ENCODE data around the gene TTLL6.

TTLL6 gene

DNA sequence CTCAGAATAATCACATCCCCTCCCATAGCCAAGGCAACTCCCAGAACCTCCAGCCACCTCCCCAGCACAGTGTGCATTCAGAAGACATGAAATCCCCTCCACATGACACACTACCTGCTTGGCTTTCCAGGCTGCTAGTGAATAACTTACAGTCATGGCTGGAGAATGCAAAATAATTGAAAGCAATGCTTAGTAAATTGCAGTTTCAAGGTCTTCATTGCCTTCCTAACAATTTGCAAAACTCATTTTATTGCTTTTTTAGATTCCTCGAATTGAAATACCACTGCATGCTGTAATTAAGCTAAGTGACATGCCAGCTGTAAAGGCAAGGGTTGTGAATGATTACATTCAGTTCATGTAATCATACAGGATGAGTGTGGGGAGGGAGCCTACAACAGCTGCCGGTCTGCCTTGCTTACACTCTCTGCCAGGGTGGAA lies 59.5 kb downstream of the TTLL6 start:
- DNase-seq, result no peak

DNA sequence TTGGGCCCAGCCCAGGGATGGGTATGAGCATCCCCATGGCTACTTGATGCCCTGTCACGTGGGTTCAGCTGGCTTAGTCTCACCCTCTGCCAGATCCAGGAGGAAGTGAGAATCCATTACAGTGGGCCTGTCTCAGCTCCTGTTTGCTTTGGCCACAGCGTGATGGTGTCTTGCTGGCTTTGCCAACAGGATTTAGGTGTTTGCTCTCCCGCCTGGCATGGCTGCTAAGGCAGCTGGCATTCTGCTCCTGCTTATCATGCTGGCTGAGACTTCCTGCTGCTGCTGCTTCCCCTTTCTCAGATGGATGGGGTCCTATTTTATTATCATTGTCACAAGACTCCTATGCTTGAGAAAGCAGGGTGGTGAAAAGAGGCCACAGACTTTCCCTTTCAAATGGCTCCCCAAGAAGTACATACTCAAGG lies 60.2 kb downstream of the TTLL6 start:
- DNase-seq, result no peak

DNA sequence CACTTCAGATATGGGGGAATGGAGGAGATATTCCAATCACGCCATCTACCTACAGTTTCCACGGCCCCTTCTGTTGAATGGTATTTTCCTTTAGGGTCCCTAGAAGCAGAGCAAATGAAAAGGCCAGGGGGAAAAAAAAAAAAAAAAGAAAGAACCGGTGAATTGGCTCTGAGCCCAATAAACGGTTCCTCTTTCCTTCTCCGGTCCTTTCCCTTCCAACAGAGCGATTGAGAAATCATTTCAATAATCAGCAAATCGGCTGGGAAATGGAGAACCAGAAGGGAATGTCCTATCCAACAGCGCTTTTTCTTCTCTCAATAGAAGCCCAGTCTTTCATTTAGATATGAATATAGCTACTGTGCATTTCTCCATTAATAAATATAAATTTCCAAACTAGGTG lies 61.7 kb downstream of the TTLL6 start:
- DNase-seq, result no peak

DNA sequence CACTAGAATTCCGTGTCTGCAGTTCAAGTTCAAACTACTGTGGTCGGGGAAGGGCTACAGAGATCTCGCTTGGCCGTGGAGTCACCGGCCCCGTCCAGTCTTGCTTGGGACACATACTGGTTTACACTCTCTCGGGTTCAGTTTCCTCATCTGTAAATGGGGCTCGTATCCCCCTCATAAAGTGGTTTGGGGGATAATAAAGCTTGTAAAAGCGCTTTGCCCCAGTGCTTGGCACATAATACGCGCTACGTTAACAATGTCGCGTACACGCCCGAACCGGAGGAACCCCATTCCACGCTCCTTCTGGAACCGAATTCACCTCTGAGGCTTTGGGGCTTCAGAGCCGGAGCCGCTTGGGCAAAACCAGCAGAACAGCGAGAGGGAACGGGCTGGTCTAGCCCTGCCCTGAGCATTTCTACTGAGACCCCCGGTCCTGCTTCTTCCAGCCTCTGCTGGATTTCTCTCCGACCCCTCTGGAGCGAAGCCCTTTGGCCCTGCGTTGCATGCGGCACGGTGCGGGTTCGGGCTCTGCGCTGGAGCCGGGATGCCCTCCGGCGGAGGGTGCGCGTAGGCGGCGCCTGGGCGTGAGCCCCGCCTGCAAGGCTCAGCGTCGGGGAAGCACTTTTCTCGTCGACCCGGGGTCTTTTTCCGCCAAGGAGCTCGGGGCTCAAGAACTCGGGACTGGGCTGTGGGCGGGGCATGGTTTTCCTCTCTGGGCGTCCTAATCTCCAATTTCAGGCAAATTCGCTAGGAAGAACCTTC lies 62.3 kb downstream of the TTLL6 start:
- DNase-seq, result no peak

DNA sequence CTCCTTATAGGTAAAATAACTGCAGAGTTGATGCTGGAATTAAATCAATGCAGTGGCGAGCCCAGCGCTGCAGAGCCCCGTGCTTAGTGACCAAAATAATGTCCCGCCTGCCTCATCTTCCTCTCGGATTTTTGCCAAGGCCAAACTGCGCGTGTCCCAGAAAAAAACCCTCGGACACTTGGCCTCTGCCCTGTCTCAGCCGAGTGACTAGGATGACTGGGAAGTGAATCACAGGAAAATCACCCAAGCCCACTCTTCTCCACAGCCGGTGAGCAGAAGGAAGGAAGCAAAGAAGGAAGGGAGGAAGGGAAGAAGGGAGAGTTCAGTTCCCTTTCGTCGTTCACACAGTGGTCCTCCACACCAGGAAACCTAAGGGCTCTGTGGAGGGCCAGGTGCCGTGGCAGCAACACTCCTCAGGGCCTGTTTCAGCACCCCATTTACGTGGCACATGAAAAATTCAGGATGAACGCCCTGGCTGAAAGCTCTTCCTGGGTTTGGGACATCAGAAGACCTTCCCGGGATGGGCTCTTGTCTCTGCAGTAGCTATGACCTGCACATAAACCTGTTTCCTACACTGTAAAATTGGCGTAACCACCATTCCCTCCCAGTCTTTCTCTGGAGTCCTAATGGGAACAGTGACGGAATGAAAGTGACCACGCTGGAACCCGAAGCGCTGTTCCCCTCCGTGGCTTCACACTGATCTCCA lies 63.1 kb downstream of the TTLL6 start:
- DNase-seq, result no peak

DNA sequence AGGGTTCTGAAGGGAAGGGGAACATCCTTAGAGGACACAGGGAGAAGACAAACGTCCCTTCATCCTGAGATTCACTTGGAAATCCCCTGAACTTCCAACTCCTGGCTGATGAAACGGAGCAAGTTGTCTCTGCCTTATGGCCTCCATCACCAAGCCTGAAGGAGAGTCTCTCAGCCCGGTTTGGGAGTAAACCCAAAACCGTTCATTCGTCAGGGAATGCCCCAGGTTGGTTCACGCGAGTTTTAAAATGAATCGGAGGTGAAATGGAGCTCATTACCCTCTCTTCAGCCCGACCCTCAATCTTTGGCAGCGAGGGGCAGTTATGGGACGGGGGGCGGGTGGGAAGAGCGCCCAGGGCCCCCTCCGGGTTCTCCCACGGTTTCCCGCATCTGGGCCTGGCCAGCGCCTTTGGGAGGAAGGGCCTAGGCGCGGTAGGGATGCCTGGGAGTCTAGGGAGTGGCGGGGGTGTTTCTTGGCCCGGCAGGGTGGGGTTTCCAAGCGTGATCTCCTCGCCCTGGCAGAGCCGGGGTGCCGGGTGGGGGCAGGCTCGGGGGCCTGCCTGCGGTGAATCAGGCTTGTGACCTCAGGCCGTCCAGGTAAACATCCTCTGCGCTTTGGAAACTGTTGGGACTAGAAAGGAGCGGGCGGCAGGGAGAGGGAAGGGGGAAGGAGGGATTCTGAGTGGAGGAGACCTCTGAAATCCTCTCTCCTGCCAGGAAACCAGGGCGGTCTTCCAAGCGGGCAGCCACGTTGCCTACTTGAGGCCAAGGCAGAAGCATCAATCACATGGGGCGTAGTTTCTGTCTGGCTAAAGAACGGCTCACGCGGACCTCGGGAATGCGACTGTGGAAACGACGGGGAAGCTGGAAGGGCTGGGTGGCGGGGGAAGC lies 64.4 kb downstream of the TTLL6 start:
- no peak for DNase-seq

DNA sequence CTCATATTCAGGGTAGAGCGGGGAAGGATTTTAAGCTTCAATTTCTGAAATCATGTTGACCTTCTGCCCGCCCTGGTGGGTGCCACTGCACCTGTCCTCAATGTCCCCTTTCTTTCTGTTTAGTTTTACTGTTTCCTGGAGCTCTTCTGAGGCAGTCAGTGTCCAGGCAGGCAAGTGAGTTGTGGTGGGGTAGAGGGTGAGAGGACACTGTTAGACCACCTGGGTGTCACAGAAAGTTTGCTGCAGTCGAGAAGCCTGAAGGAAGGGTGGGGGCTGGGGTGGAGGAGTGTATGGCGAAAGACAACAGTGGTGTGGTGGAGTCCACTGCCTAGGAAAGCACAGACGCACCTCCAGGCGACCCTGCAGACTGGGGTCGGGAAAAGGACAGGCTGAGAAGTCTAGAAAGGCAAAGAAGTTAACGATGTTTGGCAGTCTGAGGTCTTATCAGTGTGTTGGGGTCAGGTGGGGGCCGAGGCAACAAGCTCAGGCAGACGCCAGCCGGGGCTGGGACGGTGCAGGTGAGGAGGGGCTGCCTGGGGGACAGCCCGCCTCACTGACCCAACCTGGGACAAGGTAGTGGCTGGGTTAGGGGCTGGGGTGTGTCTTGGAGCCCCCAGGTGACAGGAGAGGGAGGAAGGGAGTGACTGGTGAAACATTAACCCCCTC lies 65.2 kb downstream of the TTLL6 start:
- no peak for DNase-seq

DNA sequence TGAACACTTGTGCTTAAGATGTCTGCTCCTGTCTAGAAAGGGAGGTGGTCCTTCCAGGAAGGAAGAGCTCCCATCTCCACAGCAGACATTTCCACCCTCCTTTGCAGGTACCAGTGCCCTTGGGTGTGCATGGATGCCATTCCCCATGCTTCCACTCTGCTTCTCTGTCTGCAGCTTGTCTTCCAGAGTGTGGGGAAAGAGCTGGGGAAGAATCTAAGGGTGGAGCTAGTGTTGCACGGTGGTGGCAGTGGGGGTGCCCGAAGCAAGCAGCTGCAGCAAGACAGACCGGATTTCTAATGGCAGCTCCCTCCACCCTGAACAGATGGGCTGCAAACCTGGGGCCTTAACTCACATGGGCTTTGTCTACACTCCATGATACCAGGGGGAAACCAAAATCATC lies 65.9 kb downstream of the TTLL6 start:
- peak; percentile 47 for DNase-seq

DNA sequence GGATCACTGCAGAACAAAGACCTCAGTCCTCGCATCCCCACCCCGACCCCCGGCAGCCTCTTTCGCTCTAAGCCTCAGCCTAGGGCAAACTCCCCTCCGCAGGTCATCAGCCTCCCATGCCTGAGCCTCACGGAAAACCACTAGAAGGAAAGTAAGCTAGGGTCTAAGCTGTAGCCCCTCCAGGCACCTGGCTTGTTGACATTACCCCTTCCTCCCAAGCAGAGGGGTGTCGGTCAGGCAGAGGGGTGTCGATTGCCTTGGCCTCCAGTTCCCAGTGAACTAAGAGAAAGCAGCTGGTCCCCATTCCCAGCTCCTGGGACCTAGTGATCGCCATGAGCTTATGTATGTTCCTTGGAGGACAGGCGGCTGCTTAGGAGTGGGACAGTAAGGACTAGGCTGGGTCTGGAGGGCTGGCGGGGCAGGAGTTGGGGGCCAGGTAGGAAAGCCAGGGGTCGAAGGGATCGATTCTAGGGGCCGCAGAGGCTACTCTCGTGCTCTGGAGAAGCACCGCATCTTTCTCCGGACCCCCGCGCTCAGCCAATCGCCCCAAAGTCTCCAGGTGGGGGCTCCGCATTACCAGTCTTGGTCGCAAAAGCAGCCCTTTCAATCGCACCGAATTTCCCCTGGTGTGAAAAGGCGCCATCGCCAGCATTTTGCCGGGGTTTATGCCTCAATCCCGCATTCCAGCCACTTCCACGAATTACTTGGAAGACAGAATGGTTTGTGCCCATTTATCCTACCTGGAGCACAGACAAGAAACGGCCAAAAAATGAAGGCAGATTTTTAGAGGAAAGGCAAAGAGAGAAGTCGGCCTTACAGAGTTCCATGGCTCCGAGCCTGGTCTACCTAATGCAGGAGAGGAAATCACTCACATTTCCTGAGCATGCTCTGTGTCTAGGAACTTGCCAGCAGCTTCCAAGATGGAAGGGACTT lies 67.1 kb downstream of the TTLL6 start:
- peak; percentile 28 for DNase-seq

DNA sequence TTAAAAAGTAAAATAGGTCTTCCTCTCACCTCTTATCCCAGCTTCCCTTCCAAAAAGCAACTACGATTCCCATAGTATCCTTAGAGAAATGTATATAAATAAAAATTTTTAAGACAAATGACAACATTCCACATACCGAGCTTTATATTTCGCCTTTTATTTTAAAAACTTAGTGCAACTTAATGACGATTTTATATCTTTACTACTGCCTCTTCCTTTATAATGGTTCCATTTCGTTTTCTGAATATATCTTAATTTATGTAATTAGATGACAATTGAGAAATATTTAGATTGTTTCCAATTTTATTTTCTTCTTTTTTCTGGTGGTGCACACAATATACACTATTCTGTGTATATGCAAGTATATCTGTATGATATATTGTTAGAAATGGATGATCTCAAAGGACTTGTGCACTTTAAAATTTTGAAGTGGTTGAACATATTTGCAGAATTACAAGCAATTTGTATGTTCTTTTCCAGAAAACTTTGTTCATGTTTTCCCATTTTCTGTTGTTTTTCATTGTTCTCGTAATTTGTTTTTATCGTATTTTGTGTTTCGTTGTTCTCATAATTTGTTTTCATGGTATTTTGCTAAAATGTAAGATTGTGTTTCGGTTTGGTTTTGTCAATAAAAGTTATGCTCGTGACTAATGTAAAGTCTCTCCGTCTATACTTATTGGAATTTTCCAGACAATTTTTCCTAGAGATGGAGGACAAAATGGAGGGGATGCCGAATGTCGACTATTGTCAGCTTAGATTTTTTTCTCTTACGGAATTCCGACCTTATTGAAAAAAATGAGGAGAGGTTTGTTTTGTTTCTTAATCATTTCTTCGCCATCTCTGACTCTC lies 68.1 kb downstream of the TTLL6 start:
- DNase-seq, result no peak

DNA sequence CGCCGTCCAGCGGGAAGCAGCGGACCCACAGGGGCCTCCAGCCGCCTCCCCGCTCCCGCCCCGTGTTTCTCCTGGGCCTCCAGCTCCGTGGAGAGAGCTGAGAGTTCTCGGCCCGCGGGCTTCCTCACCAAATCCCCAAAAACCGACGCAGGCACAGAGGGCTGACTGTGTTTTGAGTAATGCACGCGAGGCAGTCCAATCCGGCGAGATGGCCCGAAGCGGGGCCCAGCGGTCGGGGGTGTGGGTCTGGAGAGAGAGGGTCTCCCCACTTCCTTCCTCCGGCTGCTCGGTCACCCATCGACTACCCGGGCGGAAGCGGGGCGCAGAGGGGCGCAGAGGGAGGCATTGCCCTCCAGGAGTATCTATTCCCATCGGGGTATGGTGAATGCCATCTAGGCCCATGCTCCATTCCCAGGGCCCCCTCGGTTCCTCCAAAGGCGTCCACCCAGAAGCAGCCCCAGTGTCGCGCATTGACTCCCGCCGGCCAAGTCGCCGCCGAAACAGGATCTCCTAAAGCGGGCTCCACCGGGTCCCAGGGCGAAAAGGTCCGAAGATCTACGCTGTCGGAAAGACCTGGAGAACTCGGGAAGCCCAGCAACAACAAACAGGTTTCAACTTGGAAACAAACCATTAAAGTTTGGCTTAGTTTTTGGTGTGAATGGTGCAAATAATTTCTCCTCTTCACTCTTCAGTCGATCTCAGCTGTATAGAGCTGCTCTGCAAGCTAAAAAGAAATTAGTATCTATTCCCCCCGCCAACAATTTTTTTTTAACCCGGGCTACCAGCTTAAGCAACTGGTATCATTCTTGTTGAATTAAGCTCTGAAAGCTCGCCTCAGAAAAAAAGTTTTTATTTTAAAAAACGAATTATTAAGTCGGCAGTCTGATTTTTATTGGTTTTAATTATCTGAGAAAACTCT lies 69.3 kb downstream of the TTLL6 start:
- no peak for DNase-seq

DNA sequence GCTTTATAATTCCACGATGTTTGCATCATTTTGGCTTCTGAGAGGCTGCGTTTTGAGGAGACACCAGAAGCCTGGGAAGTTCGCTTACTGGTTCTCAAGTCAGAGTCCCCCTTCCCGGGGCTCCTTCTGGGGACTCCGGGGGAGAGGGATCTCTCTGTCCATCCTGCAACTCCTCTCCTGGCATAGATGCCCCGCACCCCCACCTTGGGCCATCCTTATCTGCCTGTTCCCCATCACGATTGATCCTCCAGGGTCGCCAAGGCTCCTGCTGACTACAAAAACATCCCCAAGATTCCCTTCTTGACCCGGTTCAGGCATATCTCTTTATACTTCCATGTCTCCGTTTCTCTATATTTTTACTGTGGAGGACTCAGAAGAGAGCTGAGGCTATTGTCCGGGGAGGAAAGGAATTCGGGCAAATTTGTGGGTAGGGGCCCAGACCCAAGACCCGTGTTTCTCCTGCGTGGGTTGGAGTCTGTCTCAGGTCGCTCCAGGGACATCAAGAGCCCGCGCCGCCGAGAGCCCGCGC lies 70.0 kb downstream of the TTLL6 start:
- no peak for DNase-seq

DNA sequence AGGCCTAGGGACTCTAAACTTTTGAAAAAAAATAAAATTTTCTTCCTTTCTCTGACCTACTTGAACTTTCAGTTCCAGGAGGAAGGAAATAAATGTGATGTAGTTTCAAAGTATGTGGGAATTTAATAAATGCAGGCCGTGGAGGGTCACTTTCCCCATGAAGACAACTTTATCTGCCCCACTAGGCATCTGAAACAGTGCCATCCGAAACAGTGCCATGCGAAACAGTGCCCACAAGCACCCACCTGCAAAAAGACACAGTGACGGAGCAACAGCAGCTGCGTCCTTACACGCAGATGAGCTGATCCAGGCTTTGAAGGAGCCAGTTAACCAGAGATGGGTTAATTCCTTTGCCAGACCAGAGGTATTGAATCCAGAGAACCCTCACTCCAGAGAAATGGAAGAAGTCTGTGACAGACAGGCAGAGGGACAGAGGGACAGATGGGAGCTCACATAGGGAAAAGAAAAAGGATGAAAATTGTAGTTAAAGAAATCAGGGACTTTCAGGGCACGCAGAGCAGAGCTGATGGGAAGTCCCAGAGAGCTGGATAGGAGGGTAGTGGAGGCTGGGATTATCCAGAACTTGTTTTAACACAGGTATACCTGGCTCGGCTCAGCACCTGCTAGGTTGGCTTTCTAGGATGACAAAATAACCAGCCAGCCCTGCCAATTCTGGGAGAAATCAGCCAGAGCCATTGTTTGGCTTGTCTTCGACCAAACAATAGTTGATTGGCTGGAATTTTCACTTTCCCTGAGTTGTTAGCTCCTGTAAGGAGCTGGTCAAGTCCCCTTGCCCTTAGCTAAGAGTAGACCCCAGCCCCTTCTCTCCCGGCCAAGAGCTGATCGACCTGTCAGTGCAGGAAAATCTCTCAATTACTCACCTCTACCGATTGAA lies 71.4 kb downstream of the TTLL6 start:
- no peak for DNase-seq

DNA sequence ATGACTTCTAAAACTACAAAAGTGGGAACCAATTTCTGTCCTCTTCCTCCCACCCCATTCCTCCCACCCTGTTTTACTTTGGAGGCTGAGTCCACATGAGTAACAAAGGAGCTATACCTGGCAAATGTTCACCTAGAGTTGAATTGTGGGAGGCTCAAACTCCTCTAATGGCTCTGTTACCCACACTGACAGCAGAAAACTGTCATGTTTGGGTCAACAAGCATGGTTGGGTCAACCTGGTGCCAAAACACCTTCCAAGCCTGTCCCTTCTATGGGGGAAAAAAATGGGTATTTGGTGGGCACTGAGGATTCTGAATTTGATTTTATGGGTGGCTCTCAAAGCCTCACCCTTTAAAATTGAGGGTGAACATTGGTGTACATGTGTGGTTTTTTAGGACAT lies 76.5 kb downstream of the TTLL6 start:
- no peak for DNase-seq

DNA sequence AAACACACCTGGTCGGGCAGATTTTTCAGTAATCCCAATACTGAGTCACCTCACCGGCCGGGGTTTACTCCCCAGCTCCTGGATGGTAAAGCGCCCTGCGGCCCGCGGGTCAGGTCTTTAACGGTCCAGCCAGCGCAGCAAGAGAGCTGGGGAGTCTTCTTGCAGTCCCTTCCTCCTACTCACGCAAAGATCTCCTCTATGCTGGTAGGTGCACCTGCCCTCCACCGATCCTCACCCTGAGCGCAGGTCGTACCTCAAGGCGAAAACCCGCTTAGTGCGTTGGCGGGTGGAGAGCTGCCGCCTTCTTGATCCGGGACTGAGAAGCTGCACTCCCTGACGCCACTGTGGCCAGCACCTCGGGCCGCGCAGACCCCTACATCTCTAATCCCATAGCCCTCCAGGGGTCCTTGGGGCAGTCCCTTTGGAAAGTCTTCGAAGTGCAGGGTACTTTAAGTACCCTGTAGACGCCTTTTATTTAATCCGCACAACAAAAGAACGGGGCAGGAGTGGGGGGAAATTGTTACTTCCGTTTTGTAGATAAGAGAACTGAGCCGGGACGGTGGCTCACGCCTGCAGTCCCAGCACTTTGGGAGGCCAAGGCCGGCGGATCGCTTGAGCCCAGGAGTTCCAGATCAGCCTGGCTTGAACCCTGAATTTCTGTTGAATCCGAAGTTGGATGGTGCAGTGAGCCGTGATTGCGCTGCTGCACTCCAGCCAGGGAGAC lies 78.1 kb downstream of the TTLL6 start:
- DNase-seq, result no peak

DNA sequence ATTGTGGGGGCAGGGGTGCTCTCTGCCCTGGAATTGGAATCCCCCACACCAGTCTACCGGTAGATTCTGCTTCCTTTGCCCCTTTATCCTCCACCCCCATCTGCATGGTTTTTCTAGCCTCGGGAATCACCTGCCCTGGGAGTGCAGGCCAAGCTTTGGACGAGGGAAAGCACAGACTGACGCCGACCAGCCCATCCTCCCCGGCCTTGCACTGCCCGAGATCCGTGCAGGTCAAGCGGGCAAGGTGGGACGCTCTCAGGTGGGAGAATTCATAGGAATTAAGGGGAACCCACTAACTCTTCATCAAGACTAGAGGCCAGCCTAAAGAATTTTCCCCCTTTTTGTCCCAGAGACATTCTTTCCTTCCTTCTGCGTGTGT lies 78.6 kb downstream of the TTLL6 start:
- DNase-seq, result no peak

DNA sequence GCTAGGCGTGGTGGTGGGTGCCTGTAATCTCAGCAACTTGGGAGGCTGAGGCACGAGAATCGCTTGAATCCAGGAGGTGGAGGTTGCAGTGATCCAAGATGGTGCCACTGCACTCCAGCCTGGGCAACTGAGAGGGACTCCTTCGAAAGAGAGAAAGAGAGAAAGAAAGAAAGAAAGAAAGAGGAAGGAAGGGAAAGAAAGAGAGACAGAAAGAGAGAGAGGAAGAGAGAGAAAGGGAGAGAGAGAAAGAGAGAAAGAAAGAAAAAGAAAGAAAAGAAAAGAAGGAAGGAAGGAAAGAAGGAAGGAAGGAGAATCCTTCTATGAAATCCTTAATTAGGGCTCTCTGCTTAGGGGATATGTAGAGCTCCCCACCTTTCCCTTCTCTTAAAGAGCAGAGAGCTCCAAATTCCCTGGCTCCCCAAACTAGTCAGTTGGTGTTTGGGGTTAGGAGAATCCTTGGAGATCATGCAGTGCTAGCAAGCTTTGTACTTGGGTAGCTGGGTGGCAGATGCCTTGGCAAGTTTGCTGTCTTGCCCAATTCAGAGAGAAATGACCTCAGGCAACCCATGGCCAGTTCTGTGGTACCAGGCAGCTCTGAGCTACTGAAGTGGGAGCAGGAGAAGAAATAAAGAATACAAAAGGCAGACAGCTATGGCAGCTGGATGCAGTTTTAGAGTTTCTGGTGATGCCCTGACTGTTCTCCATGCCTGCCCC lies 79.5 kb downstream of the TTLL6 start:
- no peak for DNase-seq

Data from NCI-H82 (cell line).